ACC112 (cell line): Measurements from ENCODE around the gene ENHO.
"Not testable (repeated sequence)": the region's sequence is repeated elsewhere in the genome, so short reads cannot be mapped to it uniquely, and the experiment has no call there.

Experiments
- H2AFZ ChIP-seq: fragments of 200-600 bp; sonication (generic); one replicate; pipeline ENCODE4 v1.6.0; 2017; ENCODE audit warnings: antibody characterized with exemption, low read length; ENCODE audit not compliant: unreplicated experiment
- H3K27ac ChIP-seq: fragments of 200-600 bp; sonication (generic); 2 replicates; pipeline ENCODE4 v1.5.1; 2014; ENCODE audit warnings: low read depth, mild to moderate bottlenecking, antibody characterized with exemption, low read length, moderate library complexity
- H3K27me3 ChIP-seq: fragments of 200-600 bp; sonication (generic); 2 replicates; pipeline ENCODE4 v1.6.1; 2014; ENCODE audit warnings: mild to moderate bottlenecking, antibody characterized with exemption, low read length, moderate library complexity, mixed read lengths; ENCODE audit not compliant: insufficient read depth
- H3K36me3 ChIP-seq: fragments of 200-600 bp; sonication (generic); 2 replicates; pipeline ENCODE4 v1.6.1; 2016; ENCODE audit warnings: mild to moderate bottlenecking, antibody characterized with exemption, low read length, moderate library complexity, mixed read lengths; ENCODE audit not compliant: insufficient read depth
- H3K4me1 ChIP-seq: fragments of 200-600 bp; sonication (generic); one replicate; pipeline ENCODE4 v1.6.1; 2016; ENCODE audit warnings: low read length, mixed read lengths; ENCODE audit not compliant: insufficient read depth, unreplicated experiment, control insufficient read depth
- H3K4me3 ChIP-seq: fragments of 200-600 bp; sonication (generic); 2 replicates; pipeline ENCODE4 v1.5.1; 2014; ENCODE audit warnings: mild to moderate bottlenecking, low read depth, low read length
- H3K79me2 ChIP-seq: fragments of 200-600 bp; sonication (generic); one replicate; pipeline ENCODE4 v1.6.0; 2016; ENCODE audit warnings: low read length; ENCODE audit not compliant: control insufficient read depth, unreplicated experiment, insufficient read depth

Gene ENHO

DNA sequence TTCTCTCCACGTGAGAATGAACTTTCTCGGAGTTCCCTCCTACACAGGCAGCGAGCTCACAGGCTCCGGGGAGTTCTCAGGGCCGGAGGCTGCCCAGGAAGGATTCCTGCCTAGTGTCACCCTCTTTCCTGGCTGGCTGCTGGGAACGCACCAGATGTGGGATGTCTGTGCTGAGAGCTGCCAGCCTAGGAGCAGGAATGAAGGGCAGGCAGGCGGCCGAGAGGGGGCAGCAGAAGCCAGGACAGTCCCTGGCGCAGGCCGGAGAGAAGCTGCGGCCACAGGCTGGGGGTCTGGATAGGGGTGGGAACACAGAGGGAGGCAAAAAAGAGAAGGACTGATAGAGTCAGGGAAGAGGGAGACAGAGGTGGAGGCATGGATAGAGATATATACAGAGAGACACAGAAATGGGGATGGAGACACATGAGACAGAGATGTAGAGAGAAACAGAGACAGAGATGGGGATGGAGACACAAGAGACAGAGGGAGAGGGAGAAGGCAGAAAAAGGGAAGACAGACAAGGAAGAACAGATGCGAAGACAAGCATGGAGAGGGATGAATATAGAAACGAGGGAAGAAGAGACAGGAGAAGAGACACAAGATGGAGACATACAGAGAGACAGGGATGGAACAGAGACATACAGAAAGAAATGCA, 25.3 kb upstream of the ENHO start:
- no peaks in the 10 kb centered on the region for H3K79me2 ChIP-seq
- no peak overlapping the region for H3K4me3 ChIP-seq
- no peaks in the 10 kb centered on the region for H3K36me3 ChIP-seq
- no peak overlapping the region for H2AFZ ChIP-seq
- H3K4me1 ChIP-seq, result no peaks in the 10 kb centered on the region
- H3K27ac ChIP-seq, result no peak overlapping the region
- H3K27me3 ChIP-seq, result peaks cover 13% of the 10 kb centered on the region

DNA sequence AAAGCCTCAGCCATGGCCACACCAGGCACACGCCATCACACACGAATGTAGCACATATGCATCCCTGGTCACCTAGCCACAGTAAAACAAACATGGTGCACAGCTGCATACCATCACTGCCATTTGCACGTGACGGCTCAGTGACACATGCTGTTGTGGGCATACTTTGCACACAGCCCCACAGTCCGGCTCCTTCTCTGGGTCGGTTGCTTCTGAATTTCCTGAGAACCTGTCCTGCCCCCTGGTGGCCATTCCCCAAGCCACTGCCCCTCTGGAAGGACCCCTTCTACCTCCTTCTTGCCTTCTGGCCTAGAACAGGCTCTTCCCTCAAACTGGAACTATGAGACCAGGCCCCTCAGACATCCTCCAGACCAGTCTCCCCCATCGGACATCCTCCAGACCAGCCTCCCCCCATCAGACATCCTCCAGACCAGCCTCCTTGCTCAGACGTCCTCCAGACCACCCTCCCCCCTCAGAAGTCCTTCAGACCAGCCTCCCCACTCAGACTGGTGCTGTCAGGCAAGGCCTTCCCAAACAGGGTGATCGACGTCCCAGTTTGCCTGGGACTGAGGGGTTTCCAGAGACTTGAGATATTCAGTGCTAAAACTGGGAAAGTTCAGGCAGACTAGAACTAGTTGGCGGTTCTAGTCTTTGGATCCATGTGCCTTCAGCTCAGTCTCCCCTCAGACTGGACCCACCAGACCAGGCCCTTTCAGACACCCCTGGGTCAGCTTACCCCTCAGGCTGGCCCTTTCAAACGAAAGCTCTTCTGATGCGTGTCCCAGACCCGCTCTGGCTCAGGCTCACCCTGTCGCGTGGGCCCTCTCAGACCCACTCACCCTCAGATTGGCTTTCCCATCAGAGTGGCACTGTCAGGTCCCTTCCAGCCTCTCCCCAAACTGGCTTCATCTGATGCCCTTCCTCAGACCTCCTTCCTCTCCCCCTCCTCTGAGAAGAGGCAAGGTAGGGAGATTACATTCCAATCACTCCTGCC, 24.3 kb upstream of the ENHO start:
- Histone ChIP-seq H3K27ac (no peak overlapping the region), H3K27me3 (peaks cover 16% of the 10 kb centered on the region), H3K4me3 (no peak overlapping the region), H3K36me3 (no peaks in the 10 kb centered on the region), H3K4me1 (no peaks in the 10 kb centered on the region), H3K79me2 (no peaks in the 10 kb centered on the region), H2AFZ (no peak overlapping the region)

DNA sequence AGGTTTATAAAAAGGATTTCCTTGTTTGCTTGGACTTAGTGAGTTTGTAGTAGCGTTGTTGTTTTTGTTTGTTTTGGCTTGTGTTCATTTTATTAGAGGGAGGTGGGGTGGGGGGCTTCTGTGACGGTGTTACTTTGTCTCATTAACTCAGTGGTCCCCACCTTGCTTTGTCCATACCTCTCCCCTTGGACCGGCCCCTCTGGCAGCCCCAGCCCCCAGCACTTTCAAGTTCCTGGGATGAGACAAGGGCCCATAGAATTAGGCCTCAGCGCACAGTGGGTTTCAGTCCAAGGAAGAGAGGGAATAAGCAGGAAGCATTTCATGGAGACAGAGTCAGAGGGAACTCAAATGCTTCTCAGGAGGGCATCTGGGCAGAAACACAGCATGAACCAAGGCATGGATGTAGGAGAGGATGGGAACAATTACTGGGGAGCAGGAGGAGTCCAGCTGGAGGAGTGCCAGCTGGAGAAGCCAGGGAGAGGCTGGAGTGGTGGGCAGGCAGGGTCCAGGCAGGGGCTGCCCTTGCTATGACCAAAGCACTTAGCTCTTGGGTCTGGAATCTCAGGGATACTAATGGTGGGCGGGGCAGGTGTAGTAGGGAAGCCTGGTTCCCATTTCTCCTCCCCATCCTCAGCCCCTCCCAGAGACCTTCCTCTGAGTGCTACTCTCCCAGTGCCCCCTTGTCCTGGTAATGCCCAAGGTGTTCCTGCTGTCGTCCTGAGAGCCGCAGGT, 23.5 kb upstream of the ENHO start:
- no peak overlapping the region for H3K4me3 ChIP-seq
- H3K27me3 ChIP-seq, result peaks cover 17% of the 10 kb centered on the region
- H3K4me1 ChIP-seq, result no peaks in the 10 kb centered on the region
- H2AFZ ChIP-seq, result no peak overlapping the region
- H3K36me3 ChIP-seq, result no peaks in the 10 kb centered on the region
- H3K27ac ChIP-seq, result no peak overlapping the region
- no peaks in the 10 kb centered on the region for H3K79me2 ChIP-seq

- no peak overlapping the region for H2AFZ ChIP-seq
- no peaks in the 10 kb centered on the region for H3K79me2 ChIP-seq
- H3K27ac ChIP-seq, result no peak overlapping the region
- H3K4me1 ChIP-seq, result no peaks in the 10 kb centered on the region
- H3K36me3 ChIP-seq, result no peaks in the 10 kb centered on the region
- peaks cover 17% of the 10 kb centered on the region for H3K27me3 ChIP-seq
- no peak overlapping the region for H3K4me3 ChIP-seq
Measured at GRCh38 chr9:34545497-34545896, 22.7 kb upstream of the ENHO start.

- Histone ChIP-seq H3K36me3 (no peaks in the 10 kb centered on the region), H3K79me2 (no peaks in the 10 kb centered on the region), H3K27me3 (peaks cover 17% of the 10 kb centered on the region)
Measured at GRCh38 chr9:34544035-34544434, 21.2 kb upstream of the ENHO start.

GRCh38 chr9:34541540-34541939, 18.8 kb upstream of the ENHO start:
- no peaks in the 10 kb centered on the region for H3K79me2 ChIP-seq
- H2AFZ ChIP-seq, result no peak overlapping the region
- no peak overlapping the region for H3K4me3 ChIP-seq

More at GRCh38 chr9:34544035-34544434, 21.2 kb upstream of the ENHO start:
- no peaks in the 10 kb centered on the region for H3K4me1 ChIP-seq
- no peak overlapping the region for H3K4me3 ChIP-seq
- no peak overlapping the region for H3K27ac ChIP-seq
- H2AFZ ChIP-seq, result no peak overlapping the region

DNA sequence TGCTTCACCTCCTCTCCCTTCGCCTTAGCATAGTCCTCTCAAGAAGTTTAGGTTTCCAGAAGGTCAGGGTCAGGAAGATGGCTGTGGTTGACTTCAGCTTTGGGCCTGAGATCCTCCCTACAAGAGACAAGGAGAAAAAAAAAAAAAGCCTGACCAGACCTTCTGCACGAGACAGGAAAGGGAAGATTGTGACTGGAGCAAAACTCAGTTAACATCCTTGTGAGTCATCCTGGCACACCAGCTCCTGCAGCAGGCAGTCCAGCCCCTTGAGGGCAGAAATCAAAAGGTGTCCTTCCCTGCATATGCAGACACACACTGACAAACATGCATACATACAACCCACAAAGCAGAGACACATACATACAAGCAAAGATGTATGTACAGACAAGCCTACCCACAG, 18.0 kb upstream of the ENHO start:
- Histone ChIP-seq H3K27ac (no peak overlapping the region), H2AFZ (no peak overlapping the region), H3K27me3 (peaks cover 35% of the 10 kb centered on the region), H3K36me3 (no peaks in the 10 kb centered on the region), H3K4me3 (no peak overlapping the region), H3K4me1 (no peaks in the 10 kb centered on the region), H3K79me2 (no peaks in the 10 kb centered on the region)

More at GRCh38 chr9:34541540-34541939, 18.8 kb upstream of the ENHO start:
- peaks cover 30% of the 10 kb centered on the region for H3K27me3 ChIP-seq
- H3K36me3 ChIP-seq, result no peaks in the 10 kb centered on the region
- no peaks in the 10 kb centered on the region for H3K4me1 ChIP-seq
- H3K27ac ChIP-seq, result no peak overlapping the region

- no peaks in the 10 kb centered on the region for H3K36me3 ChIP-seq
- H2AFZ ChIP-seq, result no peak overlapping the region
- H3K79me2 ChIP-seq, result no peaks in the 10 kb centered on the region
- no peak overlapping the region for H3K27ac ChIP-seq
- H3K4me3 ChIP-seq, result no peak overlapping the region
- peaks cover 50% of the 10 kb centered on the region for H3K27me3 ChIP-seq
- H3K4me1 ChIP-seq, result no peaks in the 10 kb centered on the region
Measured at GRCh38 chr9:34536685-34537084, 13.9 kb upstream of the ENHO start.

- not testable (repeated sequence) for H3K79me2 ChIP-seq, H3K27ac ChIP-seq, H3K36me3 ChIP-seq, H2AFZ ChIP-seq, H3K4me3 ChIP-seq, H3K4me1 ChIP-seq
- peaks cover 45% of the 10 kb centered on the region for H3K27me3 ChIP-seq
Measured at GRCh38 chr9:34532041-34532440, 9.3 kb upstream of the ENHO start.

DNA sequence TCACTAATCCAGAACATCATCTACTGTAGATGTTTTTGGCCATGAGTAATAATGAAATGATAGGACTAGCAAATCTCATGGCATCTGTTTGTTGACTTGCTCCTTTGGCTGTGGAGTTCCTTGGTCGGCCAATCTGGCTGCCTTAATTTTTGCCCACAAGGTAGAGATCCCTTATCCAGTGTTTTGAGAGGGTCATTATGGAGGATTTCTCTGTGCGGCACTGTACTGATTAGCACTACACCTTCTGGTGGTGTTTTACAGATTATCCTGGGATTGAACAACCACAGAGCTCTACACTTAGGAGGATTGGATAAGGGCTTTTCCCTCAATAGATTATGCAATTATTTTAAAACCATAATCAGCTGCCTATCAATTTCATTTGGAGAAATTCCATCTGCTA, 3.2 kb upstream of the ENHO start:
- Histone ChIP-seq H3K27ac (no peak overlapping the region), H3K27me3 (peaks cover 39% of the 10 kb centered on the region), H3K4me1 (no peaks in the 10 kb centered on the region), H2AFZ (no peak overlapping the region), H3K36me3 (no peaks in the 10 kb centered on the region), H3K4me3 (no peak overlapping the region), H3K79me2 (no peaks in the 10 kb centered on the region)
